HUES6 (cell line): ENCODE measurements around the gene RNASEH2C.
"Not testable (repeated sequence)": the region's sequence is repeated elsewhere in the genome, so short reads cannot be mapped to it uniquely, and the experiment has no call there.

Experiments used
- H3K27ac ChIP-seq: 2 replicates; pipeline ENCODE4 v1.7.0; 2013; ENCODE audit warnings: low read depth, mild to moderate bottlenecking, low read length, inconsistent platforms
- H3K27me3 ChIP-seq: 2 replicates; pipeline ENCODE4 v1.6.1; 2013; ENCODE audit warnings: low read length; ENCODE audit not compliant: control insufficient read depth, insufficient read depth
- H3K36me3 ChIP-seq: 2 replicates; pipeline ENCODE4 v1.6.1; 2013; ENCODE audit warnings: low read length; ENCODE audit not compliant: control insufficient read depth, insufficient read depth
- H3K4me1 ChIP-seq: 2 replicates; pipeline ENCODE4 v1.6.1; 2013; ENCODE audit warnings: low read length; ENCODE audit not compliant: control insufficient read depth, insufficient read depth
- H3K4me3 ChIP-seq: 2 replicates; pipeline ENCODE4 v1.5.1; 2013; ENCODE audit warnings: low read depth, low read length
- H3K9ac ChIP-seq: one replicate; pipeline ENCODE4 v1.6.1; 2013; ENCODE audit warnings: mild to moderate bottlenecking, low read length
- H3K9me3 ChIP-seq: 2 replicates; pipeline ENCODE4 v1.6.1; 2013; ENCODE audit warnings: low read depth, low read length; ENCODE audit not compliant: control insufficient read depth, insufficient read depth

The RNASEH2C gene

GRCh38 chr11:65720211-65720934 is at the start of gene RNASEH2C:
RNASEH2C (minus strand) TSS chr11:65720798; CDS start chr11:65720758, 40 bp downstream.
- Histone ChIP-seq H3K4me1 (peaks cover 6% of the 10 kb centered on the region), H3K9ac (peak within 1 kb of the TSS; percentile 87), H3K36me3 (peaks cover 38% of the 10 kb centered on the region), H3K9me3 (no peaks in the 10 kb centered on the region), H3K4me3 (peak within 1 kb of the TSS; percentile 82), H3K27me3 (no peaks in the 10 kb centered on the region), H3K27ac (peak within 1 kb of the TSS; percentile 21; the same call in 1 of the 2 replicates)

- H3K9me3 ChIP-seq, H3K4me3 ChIP-seq, H3K9ac ChIP-seq, H3K4me1 ChIP-seq, H3K27me3 ChIP-seq, H3K27ac ChIP-seq, H3K36me3 ChIP-seq: not testable (repeated sequence)
These were observed 47.2 kb upstream of the RNASEH2C start for GRCh38 chr11:65767806-65768205.

GRCh38 chr11:65767406-65767805 is 46.8 kb upstream of the RNASEH2C start:
- Histone ChIP-seq H3K27me3 (no peaks in the 10 kb centered on the region), H3K9ac (no peak overlapping the region), H3K9me3 (peaks cover 7% of the 10 kb centered on the region; the same call in 1 of the 2 replicates), H3K27ac (no peak overlapping the region), H3K4me1 (no peaks in the 10 kb centered on the region), H3K4me3 (no peak overlapping the region), H3K36me3 (no peaks in the 10 kb centered on the region)

- H3K9me3 ChIP-seq = peaks cover 7% of the 10 kb centered on the region; the same call in 1 of the 2 replicates
- no peak overlapping the region for H3K4me3 ChIP-seq
- no peaks in the 10 kb centered on the region for H3K27me3 ChIP-seq
- H3K36me3 ChIP-seq = no peaks in the 10 kb centered on the region
- no peaks in the 10 kb centered on the region for H3K4me1 ChIP-seq
- no peak overlapping the region for H3K27ac ChIP-seq
- H3K9ac ChIP-seq = no peak overlapping the region
These were observed 45.9 kb upstream of the RNASEH2C start for GRCh38 chr11:65766535-65766934.

GRCh38 chr11:65764434-65764833 is 43.8 kb upstream of the RNASEH2C start:
- Histone ChIP-seq H3K36me3 (no peaks in the 10 kb centered on the region), H3K4me3 (no peak overlapping the region), H3K4me1 (no peaks in the 10 kb centered on the region), H3K27me3 (no peaks in the 10 kb centered on the region), H3K27ac (no peak overlapping the region), H3K9ac (no peak overlapping the region), H3K9me3 (peaks cover 9% of the 10 kb centered on the region; the same call in 1 of the 2 replicates)

GRCh38 chr11:65762816-65763215 is 42.2 kb upstream of the RNASEH2C start:
- not testable (repeated sequence) for H3K9me3 ChIP-seq, H3K27me3 ChIP-seq, H3K9ac ChIP-seq, H3K27ac ChIP-seq, H3K4me1 ChIP-seq, H3K4me3 ChIP-seq, H3K36me3 ChIP-seq

GRCh38 chr11:65762169-65762568 is 41.6 kb upstream of the RNASEH2C start:
- not testable (repeated sequence) for H3K9ac ChIP-seq, H3K27ac ChIP-seq, H3K27me3 ChIP-seq, H3K9me3 ChIP-seq, H3K4me3 ChIP-seq, H3K4me1 ChIP-seq, H3K36me3 ChIP-seq

GRCh38 chr11:65745049-65745448 is 24.5 kb upstream of the RNASEH2C start:
- Histone ChIP-seq H3K4me1 (no peaks in the 10 kb centered on the region), H3K27ac (no peak overlapping the region), H3K9ac (no peak overlapping the region), H3K9me3 (peaks cover 3% of the 10 kb centered on the region; the same call in 1 of the 2 replicates), H3K27me3 (peaks cover 17% of the 10 kb centered on the region), H3K36me3 (no peaks in the 10 kb centered on the region), H3K4me3 (no peak overlapping the region)

GRCh38 chr11:65744699-65745042 is 24.1 kb upstream of the RNASEH2C start:
- H3K36me3 ChIP-seq = no peaks in the 10 kb centered on the region
- no peaks in the 10 kb centered on the region for H3K4me1 ChIP-seq
- no peak overlapping the region for H3K27ac ChIP-seq
- H3K9ac ChIP-seq = no peak overlapping the region
- peaks cover 13% of the 10 kb centered on the region for H3K27me3 ChIP-seq
- no peak overlapping the region for H3K4me3 ChIP-seq
- H3K9me3 ChIP-seq = peaks cover 3% of the 10 kb centered on the region; the same call in 1 of the 2 replicates

GRCh38 chr11:65744026-65744698 is 23.6 kb upstream of the RNASEH2C start:
- Histone ChIP-seq H3K4me1 (no peaks in the 10 kb centered on the region), H3K27ac (no peak overlapping the region), H3K9me3 (peaks cover 3% of the 10 kb centered on the region; the same call in 1 of the 2 replicates), H3K4me3 (no peak overlapping the region), H3K36me3 (no peaks in the 10 kb centered on the region), H3K27me3 (peaks cover 8% of the 10 kb centered on the region; the same call in 1 of the 2 replicates), H3K9ac (no peak overlapping the region)

- no peak overlapping the region for H3K4me3 ChIP-seq
- no peak overlapping the region for H3K27ac ChIP-seq
- peaks cover 7% of the 10 kb centered on the region; the same call in 1 of the 2 replicates for H3K27me3 ChIP-seq
- H3K9ac ChIP-seq = no peak overlapping the region
- no peaks in the 10 kb centered on the region for H3K36me3 ChIP-seq
- no peaks in the 10 kb centered on the region for H3K4me1 ChIP-seq
- peaks cover 3% of the 10 kb centered on the region; the same call in 1 of the 2 replicates for H3K9me3 ChIP-seq
These were observed 23.1 kb upstream of the RNASEH2C start for GRCh38 chr11:65743681-65744025.
